CD4-positive, alpha-beta T cell treated with Interferon alpha-2 for 1 hour (primary cell): ENCODE measurements around the gene CLCN6.

ENCODE experiments used
- DNase-seq, 2 donors: peaks; one replicate each; pipeline ENCODE4 v3.0.0-alpha.2; 2020 to 2022

CLCN6 gene

DNA sequence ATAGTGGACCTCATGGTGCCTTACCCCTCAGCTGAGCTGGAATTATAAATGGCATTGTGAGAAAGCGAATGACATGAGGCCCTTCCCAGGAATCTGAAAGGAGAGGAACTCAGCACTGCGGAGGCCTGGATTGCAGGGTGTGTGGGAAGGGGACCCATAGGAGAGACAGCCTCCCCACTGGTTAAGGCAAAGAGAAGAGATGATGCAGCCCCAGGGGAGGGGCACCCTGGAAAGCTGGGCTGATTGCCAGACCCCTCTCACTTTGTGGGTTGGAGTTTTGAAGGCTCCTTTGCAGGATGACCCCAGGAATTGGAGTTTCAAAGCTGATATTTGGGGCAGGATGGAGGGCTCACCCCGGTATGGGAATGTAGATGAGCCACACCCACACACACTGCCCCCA lies 50.7 kb downstream of the CLCN6 start:
- DNase-seq = no peak

DNA sequence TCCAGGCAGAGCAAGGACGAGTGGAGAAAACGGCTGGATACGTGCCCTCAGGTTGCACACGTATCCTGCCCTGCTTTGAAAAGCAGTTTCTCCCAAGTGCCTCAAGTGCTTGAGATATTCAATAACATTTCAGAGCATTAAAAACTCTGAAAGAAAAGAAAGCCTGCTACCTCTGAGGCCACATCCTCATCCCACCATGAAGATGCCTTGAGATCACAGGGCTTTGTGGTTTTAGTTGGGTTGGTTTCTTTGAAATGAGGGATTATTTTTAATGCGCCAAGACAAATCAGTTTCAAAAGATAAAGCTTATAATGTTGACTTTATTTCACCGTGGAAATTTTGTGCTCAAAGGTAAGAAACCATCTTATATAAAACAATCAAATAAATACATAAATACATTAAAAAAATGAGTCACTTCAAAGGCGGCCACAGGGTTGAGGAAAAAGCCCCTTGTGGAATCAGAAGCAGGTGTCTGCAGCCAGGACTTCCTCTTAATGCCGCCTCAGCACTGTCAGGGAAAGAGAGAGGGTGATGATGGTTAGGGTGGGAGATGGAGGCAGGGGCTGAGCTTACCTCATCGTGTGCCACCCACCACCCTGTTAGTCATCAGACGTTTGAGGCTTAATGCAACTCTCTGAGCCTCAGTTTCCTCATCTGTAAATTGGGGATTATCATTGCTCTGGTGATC lies 51.3 kb downstream of the CLCN6 start:
- no peak for DNase-seq

DNA sequence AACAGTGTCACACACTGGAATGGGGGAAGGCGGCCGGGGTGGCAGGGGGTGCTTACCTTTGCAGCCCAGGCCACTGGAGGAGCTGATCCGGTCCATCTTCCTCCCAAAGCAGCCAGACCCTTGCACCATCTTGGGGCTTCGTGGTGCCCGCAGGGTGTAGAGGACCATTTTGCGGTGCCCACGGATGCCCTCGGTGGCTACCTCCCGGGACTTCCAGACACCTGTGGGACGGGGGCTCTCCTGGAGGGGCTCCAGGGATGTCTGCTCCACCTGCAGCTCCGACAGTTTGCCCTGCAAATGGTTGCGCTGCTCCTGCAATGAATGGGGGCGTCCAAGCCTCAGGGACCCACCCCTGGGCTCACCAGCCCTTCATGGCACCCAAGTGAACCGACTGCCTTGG lies 52.2 kb downstream of the CLCN6 start:
- DNase-seq = no peak

DNA sequence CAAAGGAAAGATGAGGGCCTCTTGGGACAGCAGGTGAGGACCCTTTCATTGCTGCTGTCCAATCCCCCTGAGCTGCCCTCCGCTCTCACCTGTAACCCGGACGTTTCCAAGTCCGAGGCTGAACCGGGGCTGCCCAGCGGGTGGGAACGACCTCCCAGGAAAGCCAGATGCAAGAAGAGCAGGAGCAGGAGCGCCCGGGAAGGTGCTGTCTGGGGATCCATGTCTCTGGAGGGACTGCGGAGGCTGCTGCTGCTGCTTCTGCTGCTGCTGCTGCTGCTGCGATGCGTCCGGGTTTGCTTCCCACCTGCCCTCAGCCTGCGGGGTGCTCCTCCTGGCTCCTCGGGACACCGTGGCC lies 52.6 kb downstream of the CLCN6 start, which contains the start of gene NPPB:
NPPB (minus strand) TSS at position 333 of the 355 bp plus-strand sequence; CDS start at position 221, 112 bp downstream.
- no peak for DNase-seq

DNA sequence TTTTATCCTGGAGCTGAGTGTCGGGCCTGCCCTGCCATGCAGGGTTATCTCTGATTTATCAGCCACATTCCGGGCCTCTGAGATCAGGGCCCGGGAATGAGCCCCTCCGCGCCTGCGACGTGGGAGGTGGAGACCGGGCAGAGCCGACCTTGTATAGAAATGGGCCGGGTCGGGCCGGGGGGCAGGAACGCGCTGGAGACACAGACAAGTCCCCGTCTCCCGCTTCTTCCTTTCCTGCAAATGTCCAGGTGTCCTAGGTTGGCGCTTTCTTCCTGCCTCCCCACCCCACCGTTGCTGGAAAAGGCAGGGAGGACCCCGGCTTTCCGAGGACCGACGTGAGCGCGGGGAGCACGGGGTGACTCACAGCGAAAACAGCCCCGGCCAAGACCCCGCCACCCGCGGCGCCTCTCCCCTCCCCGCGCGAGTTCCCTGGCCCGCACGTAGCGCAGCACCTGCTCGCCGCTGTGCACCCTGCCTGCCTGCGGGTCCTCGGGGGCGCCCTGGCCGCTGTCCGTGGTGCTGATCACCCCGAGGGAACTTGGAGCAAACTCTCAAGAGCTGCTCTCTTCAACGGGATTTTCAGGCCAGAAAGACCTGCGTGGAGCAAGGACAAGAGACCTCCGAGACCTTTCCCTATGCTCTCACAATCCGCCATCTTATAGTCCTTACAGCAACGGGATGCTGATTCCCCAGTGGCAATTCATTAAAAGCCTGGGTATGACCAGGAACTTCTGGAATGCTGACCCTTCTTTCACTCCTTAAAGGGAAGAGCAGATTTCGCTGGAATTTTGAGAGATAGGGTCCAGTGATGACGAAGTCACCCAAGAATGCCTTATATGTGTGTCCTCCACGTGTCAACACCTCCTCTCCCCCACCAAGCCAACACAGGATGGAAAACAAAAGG lies 53.2 kb downstream of the CLCN6 start:
- DNase-seq = peak; percentile 57 to 63

DNA sequence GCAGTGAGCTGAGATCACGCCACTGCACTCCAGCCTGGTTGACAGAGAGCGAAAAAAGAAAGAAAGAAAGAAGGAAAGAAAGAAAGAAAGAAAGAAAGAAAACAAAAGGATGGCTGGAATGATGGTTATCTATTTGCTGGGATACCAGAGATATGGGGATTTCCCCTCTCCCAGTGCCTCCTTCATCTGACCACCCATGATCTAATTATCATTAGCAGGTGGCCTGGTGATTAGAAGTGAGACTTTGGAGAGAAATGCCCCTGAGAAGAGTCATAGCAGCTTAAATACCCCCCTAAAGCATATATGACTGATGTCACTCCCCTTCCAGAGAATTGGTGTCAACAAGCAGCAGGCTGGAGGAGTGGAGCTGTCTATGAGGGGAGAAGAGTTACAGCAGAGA lies 54.1 kb downstream of the CLCN6 start:
- no peak for DNase-seq

DNA sequence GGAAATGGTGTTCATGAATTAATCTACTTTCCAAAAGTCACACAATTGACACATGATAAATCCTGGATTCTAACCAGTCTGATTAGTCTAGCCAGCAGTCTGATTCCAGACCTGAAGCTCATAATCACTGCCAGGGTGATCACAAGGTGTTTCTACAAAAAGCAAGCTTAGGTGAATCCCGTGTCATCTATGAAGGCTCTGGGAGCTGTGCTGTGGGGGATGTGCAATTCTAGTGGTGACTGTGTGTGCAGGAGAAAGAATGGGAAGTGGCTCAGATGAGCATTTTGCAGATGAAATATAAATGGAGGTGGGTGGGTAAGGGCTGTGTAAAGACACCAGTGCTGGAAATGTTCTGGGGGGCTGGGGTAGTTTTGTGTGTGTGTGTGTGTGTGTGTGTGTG lies 54.6 kb downstream of the CLCN6 start:
- DNase-seq = no peak

DNA sequence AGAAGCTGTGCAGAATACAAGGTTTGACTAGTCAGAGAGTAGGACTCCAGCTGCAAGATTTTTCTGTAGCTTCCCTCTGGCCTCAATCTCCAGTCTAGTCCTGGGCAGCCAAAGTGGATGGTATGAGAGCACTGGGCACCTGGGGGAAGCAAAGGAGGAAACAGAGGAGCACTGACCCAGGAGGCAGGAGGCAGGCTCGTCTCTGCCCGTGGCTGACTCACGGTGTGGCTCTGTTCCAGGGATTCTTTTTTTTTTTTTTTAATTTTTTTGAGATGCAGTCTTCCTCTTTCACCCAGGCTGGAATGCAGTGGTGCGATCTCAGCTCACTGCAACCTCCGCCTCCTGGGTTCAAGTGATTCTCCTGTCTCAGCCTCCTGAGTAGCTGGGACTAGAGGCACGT lies 56.9 kb downstream of the CLCN6 start:
- DNase-seq = no peak

DNA sequence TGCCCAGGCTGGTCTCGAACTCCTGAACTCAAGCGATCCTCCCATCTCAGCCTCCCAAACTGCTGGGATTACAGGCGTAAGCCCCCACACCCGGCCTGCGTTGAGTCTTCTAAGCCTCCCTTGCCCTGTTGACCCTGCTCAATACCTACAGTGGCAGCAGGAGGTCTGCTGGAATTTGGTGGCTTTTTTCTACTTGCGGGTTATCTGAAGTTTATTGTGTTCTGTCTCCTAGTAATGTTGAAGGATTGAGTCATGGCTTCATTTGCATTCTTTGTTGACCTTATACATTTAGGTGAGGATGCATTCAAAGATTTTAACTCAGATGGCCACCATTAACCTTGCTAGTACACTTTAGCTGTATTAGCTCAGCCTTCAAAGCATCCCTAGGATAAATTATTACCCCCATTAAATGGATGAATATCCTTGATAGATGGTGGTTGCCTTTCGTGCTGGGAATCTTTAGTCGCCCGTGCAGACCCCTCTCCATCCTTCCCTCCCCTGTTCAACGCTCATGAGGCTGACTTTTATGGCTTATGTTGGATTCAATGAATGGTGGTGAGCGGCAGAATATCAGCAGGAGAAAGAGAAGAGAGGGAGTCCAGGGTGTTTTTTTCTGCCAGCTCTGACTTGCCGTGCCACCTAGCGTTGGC lies 62.5 kb downstream of the CLCN6 start:
- DNase-seq = no peak

DNA sequence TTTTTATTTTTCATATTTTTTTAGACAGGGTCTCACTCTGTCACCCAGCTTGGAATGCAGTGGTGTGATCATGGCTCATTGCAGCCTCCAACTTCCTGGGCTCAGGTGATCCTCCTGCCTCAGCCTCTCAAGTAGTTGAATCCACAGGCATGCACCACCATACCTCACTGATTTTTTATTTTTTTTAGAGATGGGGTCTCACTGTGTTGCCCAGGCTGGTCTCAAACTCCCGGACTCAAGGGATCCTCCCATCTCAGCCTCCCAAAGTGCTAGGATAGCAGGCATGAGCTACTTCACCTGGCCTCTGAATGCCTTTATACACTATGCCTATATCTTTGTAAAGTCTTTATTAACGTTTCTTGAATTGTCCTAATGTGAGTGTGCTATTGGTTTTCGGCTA lies 63.1 kb downstream of the CLCN6 start:
- DNase-seq = no peak

DNA sequence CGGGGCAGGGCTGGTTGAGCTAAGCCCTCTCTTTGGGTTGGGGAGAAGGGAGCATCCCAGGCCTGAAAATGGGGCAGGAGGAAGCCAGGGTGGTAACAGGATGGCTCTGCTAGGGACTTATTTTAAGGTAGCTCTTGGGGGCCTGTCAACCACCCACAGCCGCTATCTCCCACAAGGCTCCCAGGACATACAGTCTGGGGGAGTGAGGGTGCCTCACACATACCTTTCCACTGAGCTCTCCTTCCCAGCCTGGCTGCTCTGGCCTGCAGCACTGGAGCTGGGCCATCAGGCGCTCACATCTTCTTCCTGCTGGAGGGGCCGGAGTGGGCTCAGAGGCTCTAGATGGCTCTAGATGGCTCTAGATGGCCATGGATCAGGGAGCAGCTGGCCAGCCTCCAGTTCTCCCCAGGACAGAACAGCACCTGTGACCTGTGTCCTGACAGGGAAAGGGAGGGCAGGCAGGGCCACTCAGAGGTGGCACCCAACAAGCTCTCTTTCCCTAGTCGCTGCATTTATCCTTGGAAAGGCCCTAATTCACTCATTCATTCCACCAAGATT lies 63.7 kb downstream of the CLCN6 start:
- no peak for DNase-seq

DNA sequence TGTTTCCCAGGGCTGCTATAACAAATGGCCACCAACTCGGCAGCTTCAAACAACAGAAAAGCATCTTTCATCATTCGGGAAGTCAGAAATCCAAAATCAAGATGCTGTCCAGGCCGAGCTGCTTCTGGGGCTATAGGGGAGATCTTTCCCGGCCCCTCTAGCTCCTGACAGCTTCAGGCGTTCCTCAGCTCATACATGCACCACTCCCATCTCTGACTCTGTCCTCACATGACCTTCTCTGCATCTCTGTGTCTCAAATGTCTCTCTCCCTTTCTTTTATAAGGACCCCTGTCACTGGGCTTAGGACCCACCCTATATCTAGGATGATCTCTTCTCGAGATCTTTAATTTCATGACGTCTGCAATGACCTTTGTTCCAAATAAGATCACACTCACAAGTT lies 66.6 kb downstream of the CLCN6 start:
- no peak for DNase-seq

DNA sequence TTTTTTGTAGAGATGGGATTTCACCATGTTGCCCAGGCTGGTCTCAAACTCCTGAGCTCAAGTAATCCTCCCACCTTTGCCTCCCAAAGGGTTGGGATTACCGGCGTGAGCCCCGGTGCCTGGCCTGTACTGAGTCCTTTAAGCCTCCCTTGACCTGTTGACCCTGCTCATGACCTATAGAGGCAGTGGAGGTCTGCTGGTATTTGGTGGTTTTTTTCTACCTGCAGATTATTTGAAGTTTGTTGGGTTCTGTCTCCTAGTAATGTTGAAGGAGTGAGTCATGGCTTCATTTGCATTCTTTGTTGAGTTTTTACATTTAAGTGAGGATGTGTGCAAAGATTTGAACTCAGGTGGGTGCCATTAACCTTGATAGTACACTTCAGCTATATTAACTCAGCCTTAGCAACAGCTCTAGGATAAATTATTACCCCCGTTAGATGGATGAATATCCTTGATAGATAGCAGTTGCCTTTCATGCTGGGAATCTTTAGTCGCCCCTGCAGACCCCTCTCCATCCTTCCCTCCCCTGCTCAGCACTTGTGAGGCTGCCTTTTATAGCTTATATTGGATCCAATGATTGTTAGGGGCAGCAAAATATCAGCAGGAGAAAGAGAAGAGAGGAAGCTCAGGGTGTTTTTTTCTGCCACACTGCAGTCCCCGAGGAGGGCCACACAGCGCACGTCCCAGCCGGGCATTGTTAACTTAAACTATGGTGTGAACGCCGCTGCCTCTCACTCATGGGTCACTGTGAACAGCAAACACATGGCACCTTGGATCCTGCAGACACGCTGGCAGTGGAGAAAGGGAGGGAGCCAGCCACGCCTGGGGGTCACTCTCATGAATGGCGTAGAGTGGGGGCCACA lies 67.6 kb downstream of the CLCN6 start:
- no peak for DNase-seq

DNA sequence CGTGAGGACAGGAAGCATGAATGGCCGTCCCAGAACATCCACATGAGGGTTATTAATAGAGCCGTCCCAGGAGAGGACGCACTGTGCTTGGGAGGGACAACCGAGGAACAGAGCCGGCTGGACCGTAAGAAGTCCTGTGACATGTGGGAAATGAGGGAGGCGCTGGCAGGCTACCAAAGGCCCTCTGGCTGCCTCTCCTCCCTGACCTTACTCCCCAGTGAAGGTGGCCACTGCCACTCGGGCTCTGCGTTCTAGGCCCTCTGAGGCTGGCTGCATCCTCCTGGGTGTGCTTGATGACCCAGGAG lies 68.2 kb downstream of the CLCN6 start:
- DNase-seq = no peak

DNA sequence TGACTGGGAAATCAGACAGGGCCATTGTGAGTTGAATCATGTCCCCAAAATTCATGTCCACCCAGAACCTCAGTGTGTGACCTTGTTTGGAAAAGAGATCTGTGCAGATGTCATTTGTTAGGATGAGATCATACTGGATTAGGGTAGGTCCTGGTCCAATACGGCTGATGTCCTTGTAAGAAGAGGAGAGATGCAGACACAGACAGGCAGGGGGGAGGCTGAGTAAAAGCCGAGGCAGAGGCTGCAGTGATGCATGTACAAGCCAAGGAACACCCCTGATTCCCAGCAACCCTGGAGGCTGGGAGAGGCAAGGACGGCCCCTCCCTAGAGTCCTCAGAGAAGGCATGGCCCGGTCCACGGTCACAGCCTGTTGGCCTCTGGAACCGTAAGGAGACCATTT lies 68.6 kb downstream of the CLCN6 start:
- no peak for DNase-seq

DNA sequence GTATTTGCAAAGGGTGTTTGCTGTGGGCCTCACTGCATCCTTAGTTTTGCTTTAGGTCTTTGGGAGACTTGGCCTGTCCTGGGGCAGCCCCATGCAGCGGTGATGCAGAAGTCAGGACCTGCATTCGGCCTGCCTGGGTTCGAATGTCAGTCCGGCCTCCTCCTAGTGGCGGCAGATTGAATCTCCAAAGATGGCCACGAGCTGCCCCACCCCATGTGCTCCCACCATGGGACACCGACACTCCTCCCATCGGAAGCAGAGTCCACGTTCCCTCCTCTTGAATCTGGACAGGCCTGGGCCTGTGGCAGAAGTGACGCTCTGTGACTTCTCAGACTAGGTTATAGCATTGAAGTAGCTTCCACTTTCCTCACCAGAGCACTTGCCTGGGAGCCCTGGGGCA lies 69.1 kb downstream of the CLCN6 start:
- DNase-seq = no peak

DNA sequence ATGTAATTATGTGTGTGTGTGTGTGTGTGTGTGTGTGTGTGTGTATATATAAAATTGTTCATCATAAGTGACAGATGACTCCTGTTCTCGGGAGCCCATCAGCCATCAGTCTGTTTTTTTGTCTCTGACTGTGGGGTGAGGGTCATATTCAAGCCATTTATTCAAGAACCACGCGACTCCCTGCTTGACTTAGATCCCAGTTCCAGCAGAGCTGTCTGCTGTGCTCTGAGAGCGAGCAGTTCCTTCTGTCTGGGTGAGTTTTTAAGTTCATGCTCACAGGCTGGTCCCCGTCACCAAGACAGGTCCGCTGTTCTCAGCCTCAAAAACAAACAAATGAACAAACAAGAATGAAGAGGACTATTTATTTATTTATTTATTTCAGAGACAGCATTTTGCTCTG lies 71.1 kb downstream of the CLCN6 start:
- DNase-seq = no peak

DNA sequence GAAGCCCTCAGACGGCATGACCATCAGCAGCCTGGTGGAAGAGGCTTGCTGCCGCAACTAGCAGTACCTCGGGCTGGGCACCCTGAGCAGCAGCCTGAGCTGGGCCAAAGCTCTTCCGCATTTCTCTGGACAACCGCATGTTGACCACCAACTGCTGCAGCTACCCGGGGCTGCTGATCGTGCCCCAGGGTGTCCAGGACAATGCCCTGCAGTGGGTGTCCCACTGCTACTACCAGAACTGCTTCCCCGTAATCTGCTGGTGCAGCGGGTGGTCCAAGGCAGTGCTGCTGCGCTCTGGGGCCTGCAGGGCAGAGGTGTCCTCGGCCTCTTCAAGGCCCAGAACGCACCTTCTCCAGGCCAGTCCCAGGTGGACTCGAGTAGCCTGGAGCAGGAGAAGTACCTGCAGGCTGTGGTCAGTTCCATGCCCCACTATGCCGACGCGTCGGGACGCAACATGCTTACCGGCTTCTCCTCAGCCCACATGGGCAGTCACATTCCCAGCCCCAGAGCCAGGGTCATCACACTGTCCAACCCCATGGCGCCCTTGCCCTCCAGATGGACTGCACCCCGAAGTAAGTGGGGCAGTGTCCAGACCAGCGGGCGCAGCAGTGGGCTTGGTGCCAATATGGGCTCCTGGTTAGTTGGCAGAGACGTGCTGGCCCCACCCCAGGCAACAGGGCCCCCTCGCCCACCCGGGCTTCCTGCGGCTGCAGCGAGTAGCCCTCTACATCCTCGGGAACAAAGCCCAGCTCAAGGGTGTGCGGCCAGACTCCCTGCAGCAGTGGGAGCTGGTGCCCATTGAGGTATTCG lies 72.3 kb downstream of the CLCN6 start:
- DNase-seq = no peak

DNA sequence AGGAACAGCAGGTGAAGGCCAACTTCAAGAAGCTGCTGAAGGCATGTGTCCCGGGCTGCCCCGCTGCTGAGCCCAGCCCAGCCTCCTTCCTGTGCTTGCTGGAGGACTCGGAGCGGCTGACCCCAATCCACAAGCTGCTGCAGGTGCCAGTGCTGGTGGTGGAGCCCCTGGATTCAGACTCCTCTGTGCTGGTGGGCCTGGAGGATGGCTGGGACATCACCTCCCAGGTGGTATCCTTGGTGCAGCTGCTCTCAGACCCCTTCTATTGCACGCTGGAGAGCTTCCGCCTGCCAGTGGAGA lies 72.8 kb downstream of the CLCN6 start:
- DNase-seq = no peak

DNA sequence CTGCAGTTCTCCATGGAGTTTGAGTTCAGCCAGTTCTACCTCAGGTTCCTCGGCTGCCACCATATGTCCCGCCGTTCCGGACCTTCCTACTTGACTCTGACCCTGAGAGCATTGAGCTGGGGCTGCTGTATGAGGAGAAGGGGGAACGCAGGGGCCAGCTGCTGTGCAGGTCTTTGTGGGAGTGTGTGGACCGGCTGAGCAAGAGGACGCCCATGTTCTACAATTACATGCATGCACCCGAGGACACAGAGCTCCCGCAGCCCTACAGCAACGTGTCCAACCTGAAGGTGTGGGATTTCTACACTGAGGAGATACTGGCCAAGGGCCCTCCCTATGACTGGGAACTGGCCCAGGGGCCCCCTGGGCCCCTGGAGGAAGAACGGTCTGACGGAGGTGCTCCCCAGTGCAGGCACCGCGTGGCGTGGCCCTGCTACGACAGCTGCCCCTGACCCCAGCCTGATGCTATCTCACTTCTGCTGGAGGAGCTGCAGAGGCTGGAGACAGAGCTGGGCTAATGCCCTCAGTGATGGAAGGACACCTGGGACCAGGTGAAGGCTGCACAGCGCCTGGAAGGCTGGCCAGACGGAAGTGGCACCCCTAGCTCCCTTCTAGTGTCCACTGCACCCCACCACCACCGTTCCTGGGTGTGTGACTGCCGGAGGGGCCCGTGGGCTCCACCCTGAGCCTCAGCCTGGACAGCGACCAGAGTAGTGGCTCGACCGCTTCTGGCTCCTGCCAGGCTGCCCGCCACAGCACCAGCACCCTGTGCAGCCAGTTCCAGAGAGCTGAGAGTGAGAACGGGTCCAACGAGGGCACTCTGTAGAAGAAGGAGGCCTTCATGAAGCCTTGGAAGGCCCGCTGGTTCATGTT lies 73.6 kb downstream of the CLCN6 start:
- no peak for DNase-seq

DNA sequence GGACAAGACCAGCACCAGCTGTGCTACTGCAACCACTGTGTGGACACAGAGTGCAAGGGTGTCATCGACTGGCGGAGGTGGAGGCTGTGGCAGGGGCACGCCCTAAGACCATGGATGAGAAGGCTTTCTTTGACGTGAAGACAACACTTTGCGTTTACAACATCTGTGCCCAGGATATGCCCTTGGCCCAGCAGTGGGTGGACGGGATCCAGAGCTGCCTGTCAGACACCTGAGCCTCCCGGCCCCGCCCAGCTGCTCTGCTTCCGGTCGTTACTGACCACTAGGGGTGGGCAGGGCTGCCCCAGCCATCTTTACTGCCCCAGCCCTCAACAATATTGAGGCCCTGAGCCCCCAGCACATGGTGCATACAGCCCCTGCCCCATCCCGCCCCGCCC lies 74.2 kb downstream of the CLCN6 start:
- DNase-seq = no peak
